CD4-positive, alpha-beta memory T cell (primary cell): ENCODE measurements around the gene PIGR. TPM values are rescaled to one million over a fixed set of nuclear protein-coding genes. Genes with fewer than 3 reads are reported as not detected.

Source experiments
- CTCF ChIA-PET: fragments of 350-600 bp; sonication (Branson Sonifier 250); formaldehyde crosslinking; loops from one replicate; lab custom pipeline; 2021; ENCODE audit warnings: inconsistent platforms; ENCODE audit not compliant: partially characterized antibody; lab: Charles Lee
- POLR2A ChIA-PET: fragments of 350-600 bp; sonication (Branson Sonifier 250); formaldehyde crosslinking; loops from one replicate; lab custom pipeline; 2021; ENCODE audit not compliant: partially characterized antibody; lab: Charles Lee
- DNase-seq, 5 donors: peaks; one replicate each; pipeline versions ENCODE4 v3.0.0 to v3.0.0-alpha.2; 2020 to 2022; ENCODE audit warnings: mixed read lengths in 1 of 5
- H3K27ac ChIP-seq: one replicate; pipeline ENCODE4 v1.7.0; 2013; ENCODE audit warnings: low read depth, low read length
- H3K27me3 ChIP-seq: 2 replicates; pipeline ENCODE4 v1.7.0; 2013; ENCODE audit warnings: mild to moderate bottlenecking, low read length, moderate library complexity; ENCODE audit not compliant: insufficient read depth
- H3K36me3 ChIP-seq: 2 replicates; pipeline ENCODE4 v1.7.0; 2013; ENCODE audit warnings: mild to moderate bottlenecking, low read length, moderate library complexity; ENCODE audit not compliant: insufficient read depth
- H3K4me1 ChIP-seq: 2 replicates; pipeline ENCODE4 v1.7.0; 2013; ENCODE audit warnings: mild to moderate bottlenecking, low read length, moderate library complexity; ENCODE audit not compliant: insufficient read depth
- H3K4me3 ChIP-seq, 2 donors: one replicate each; pipeline ENCODE4 v1.7.0; 2013; ENCODE audit warnings: low read length in 2 of 2, mild to moderate bottlenecking in 1 of 2
- H3K9me3 ChIP-seq, 2 donors: one replicate each; pipeline ENCODE4 v1.7.0; 2013; ENCODE audit warnings: low read length in 2 of 2, control low read depth in 1 of 2; ENCODE audit not compliant: control insufficient read depth in 1 of 2
- H3K27ac Mint-ChIP-seq, 7 donors: one replicate each; pipeline ENCODE4 v1.8.0; 2020 to 2021; ENCODE audit warnings: mixed read lengths in 7 of 7, mild to moderate bottlenecking in 6 of 7, inconsistent platforms in 3 of 7, moderate library complexity in 3 of 7
- H3K27me3 Mint-ChIP-seq, 2 donors: one replicate each; pipeline ENCODE4 v1.8.0; 2020 to 2021; ENCODE audit warnings: mixed read lengths in 2 of 2
- H3K36me3 Mint-ChIP-seq, 2 donors: one replicate each; pipeline ENCODE4 v1.8.0; 2020 to 2021; ENCODE audit warnings: mixed read lengths in 2 of 2, inconsistent platforms in 1 of 2, mild to moderate bottlenecking in 1 of 2
- H3K4me1 Mint-ChIP-seq, 4 donors: one replicate each; pipeline ENCODE4 v1.8.0; 2020 to 2021; ENCODE audit warnings: mixed read lengths in 4 of 4, mild to moderate bottlenecking in 1 of 4
- H3K4me3 Mint-ChIP-seq, 8 donors: one replicate each; pipeline ENCODE4 v1.8.0; 2020 to 2021; ENCODE audit warnings: mixed read lengths in 8 of 8, mild to moderate bottlenecking in 7 of 8, moderate library complexity in 6 of 8, inconsistent platforms in 3 of 8
- H3K9me3 Mint-ChIP-seq, 8 donors: one replicate each; pipeline ENCODE4 v1.8.0; 2020 to 2021; ENCODE audit warnings: mixed read lengths in 8 of 8, mild to moderate bottlenecking in 5 of 8, inconsistent platforms in 3 of 8, moderate library complexity in 1 of 8
- intact Hi-C: fragments of 100-400 bp; cut with micrococcal nuclease; formaldehyde crosslinking; loops from one replicate; pipeline ENCODE4 v1.15.1; 2023
- polyA plus RNA-seq, 2 donors: library from polyadenylated mRNA; unstranded; fragments of 300-500 nt; fragmentation: Illumina TruSeq; gene quantifications; one replicate each; pipeline ENCODE4 v1.2.3, GENCODE V29; 2021
- total RNA-seq, 2 experiments: library from RNA; stranded (reverse); gene quantifications; one replicate each; pipeline ENCODE4 v1.2.3, GENCODE V29; 2021

The PIGR gene
- total and polyA plus RNA-seq, 4 experiments from 2014 or later = not detected

DNA sequence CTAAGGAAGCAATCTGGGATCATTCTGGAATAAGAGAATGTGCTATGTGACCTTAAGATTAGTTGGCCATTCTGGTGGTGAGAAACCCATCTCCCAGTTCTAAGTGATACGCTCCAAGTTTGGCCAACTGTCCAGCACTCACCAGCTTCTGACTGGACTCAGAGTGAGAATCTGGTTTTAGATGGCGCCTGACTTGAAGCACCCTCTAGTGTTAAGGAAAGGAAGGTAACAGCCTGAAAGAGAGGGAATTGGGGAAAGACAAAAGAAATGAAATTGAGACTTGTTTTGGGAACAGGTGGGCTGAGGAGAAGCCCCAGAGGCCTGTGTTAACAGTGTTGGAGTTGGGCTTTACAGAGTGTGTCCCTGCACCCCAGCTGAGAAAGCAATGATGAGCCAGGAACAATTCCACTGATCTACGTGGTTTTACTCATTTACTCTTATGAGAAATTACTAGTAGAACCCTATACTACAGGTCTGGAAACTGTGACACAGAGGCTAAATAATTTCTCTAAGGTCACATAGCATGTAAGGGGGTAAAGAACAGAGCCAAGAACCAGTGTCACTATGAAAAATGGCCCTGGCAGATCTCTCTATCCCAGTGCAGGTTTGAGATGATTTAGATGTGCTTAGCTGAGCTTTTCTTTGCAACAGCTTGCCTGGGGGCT lies 33.2 kb upstream of the PIGR start:
- no peak overlapping the region for H3K4me3 ChIP-seq
- DNase-seq = no peak
- H3K27me3 Mint-ChIP-seq = peaks cover 5 to 7% of the 10 kb centered on the region in 2 donors
- CTCF ChIA-PET = interaction anchor here (0.7 to 9.3 kb wide), 12 partner anchors 13 to 352 kb away, joined by 3 to 96 read pairs (median 8); partner anchors contain the start of genes DYRK3 and IL20
- POLR2A ChIA-PET = interaction anchor here (1.4 kb wide), 1 partner anchor 170 kb away, joined by 4 read pairs; no protein-coding TSS in a partner anchor
- H3K4me3 Mint-ChIP-seq = no peak overlapping the region
- H3K9me3 Mint-ChIP-seq = peaks cover 0 to 2% (median 0%) of the 10 kb centered on the region in 8 donors
- no peaks in the 10 kb centered on the region for H3K4me1 ChIP-seq
- no peaks in the 10 kb centered on the region for H3K36me3 ChIP-seq
- H3K27ac Mint-ChIP-seq = no peak overlapping the region
- no peaks in the 10 kb centered on the region for H3K27me3 ChIP-seq
- H3K4me1 Mint-ChIP-seq = no peaks in the 10 kb centered on the region
- H3K36me3 Mint-ChIP-seq = no peaks in the 10 kb centered on the region
- H3K27ac ChIP-seq = no peak overlapping the region
- intact Hi-C loops = loop anchor here (5.0 to 10.0 kb wide), 2 partner anchors 47 to 515 kb away; no protein-coding TSS in a partner anchor
- H3K9me3 ChIP-seq = no peaks in the 10 kb centered on the region

DNA sequence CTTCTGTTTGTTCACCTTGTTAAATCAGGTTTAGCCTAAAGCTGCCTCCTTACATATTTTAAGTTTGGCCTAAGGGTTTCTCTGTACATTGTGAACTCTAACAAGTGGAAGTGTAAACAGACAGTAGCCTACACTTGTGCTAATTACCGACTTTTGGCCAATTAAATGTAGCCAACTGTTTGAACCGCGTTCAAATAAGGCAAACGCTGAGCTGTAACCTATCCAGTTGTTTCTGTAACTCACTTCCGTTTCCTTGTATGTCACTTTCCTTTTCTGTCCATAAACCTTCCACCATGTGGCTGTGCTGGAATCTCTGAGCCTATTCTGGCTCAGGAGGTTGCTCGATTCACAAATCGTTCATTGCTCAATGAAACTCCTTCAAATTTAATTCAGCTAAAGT lies 32.0 kb upstream of the PIGR start:
- intact Hi-C loops = no loop called here
- Histone ChIP-seq H3K9me3 (no peaks in the 10 kb centered on the region), H3K27ac (no peak overlapping the region), H3K36me3 (no peaks in the 10 kb centered on the region), H3K4me1 (no peaks in the 10 kb centered on the region), H3K27me3 (no peaks in the 10 kb centered on the region), H3K4me3 (no peak overlapping the region)
- ChIA-PET CTCF (interaction anchor here (1.4 to 9.3 kb wide), 3 partner anchors 44 to 244 kb away, joined by 4 to 96 read pairs (median 9); no protein-coding TSS in a partner anchor), POLR2A (interaction anchor here (0.9 kb wide), 1 partner anchor 9 kb away, joined by 3 read pairs; no protein-coding TSS in a partner anchor)
- Mint-ChIP-seq H3K4me1 (no peaks in the 10 kb centered on the region), H3K27me3 (peaks cover 3 to 4% of the 10 kb centered on the region in 2 donors), H3K4me3 (no peak overlapping the region), H3K9me3 (peaks cover 0 to 2% (median 0%) of the 10 kb centered on the region in 8 donors), H3K27ac (no peak overlapping the region), H3K36me3 (no peaks in the 10 kb centered on the region)
- no peak for DNase-seq

DNA sequence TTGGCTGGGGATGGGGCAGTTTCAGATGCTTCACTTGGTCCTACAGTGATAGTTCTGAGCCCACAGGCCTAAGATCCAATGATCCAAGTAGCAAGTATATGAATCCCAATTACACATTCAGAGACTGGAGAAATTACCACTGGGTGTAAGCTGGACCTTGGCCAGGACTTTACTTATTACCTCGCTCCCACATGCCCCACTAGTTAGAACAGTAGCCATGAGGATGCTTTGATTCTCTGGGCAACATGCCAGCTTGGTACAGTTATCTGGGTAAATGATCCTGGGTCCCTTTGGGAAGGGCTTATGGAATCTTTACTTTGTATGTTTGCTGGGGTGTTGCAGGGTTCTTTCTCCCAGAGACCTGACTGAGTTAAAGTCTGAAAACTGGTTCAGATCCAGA lies 29.0 kb upstream of the PIGR start:
- intact Hi-C loops = no loop called here
- POLR2A ChIA-PET = no interaction called here
- H3K4me1 ChIP-seq = no peaks in the 10 kb centered on the region

DNA sequence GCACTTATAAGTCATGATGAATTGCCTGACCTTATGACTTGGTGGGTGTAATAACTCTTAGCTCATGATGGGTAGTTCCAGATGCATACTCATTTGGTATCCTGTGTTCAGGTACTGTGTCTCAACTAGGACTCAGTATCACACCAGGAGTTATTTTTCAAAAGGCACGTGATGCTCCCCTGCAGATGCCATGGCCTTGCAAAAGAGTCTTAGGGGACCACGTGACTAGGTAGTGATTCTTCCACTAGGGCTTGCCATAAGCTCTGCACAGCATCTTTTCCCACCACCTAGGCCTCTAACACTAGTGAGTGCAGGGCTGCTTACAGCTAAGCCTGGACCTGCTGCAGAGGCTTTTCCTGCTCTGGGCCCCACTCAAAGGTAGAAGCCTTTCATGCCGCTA lies 27.9 kb upstream of the PIGR start:
- Histone ChIP-seq H3K36me3 (no peaks in the 10 kb centered on the region), H3K9me3 (no peaks in the 10 kb centered on the region), H3K27ac (no peak overlapping the region), H3K27me3 (no peaks in the 10 kb centered on the region), H3K4me1 (no peaks in the 10 kb centered on the region), H3K4me3 (no peak overlapping the region)
- H3K27me3 Mint-ChIP-seq = peaks cover 4 to 6% of the 10 kb centered on the region in 2 donors
- H3K27ac Mint-ChIP-seq = no peak overlapping the region
- no peaks in the 10 kb centered on the region for H3K9me3 Mint-ChIP-seq
- ChIA-PET CTCF (interaction anchor here (1.0 to 5.3 kb wide), 3 partner anchors 8 to 247 kb away, joined by 5 to 36 read pairs (median 18); no protein-coding TSS in a partner anchor), POLR2A (no interaction called here)
- no peak for DNase-seq
- no peak overlapping the region for H3K4me3 Mint-ChIP-seq
- no peaks in the 10 kb centered on the region for H3K4me1 Mint-ChIP-seq
- intact Hi-C loops = no loop called here
- H3K36me3 Mint-ChIP-seq = no peaks in the 10 kb centered on the region

More for the DNA sequence above, 29.0 kb upstream of the PIGR start:
- peak overlapping the region in 1 of 7 donors; percentile 7 for H3K27ac Mint-ChIP-seq
- peaks cover 4 to 6% of the 10 kb centered on the region in 2 donors for H3K27me3 Mint-ChIP-seq
- H3K4me3 Mint-ChIP-seq = no peak overlapping the region
- no peaks in the 10 kb centered on the region for H3K9me3 Mint-ChIP-seq
- no peaks in the 10 kb centered on the region for H3K36me3 ChIP-seq
- no peaks in the 10 kb centered on the region for H3K9me3 ChIP-seq
- H3K4me3 ChIP-seq = no peak overlapping the region
- CTCF ChIA-PET = interaction anchor here (1.0 to 9.3 kb wide), 3 partner anchors 41 to 344 kb away, joined by 3 to 96 read pairs (median 3); no protein-coding TSS in a partner anchor
- H3K36me3 Mint-ChIP-seq = no peaks in the 10 kb centered on the region
- H3K4me1 Mint-ChIP-seq = no peaks in the 10 kb centered on the region
- DNase-seq = no peak
- H3K27ac ChIP-seq = no peak overlapping the region
- no peaks in the 10 kb centered on the region for H3K27me3 ChIP-seq

DNA sequence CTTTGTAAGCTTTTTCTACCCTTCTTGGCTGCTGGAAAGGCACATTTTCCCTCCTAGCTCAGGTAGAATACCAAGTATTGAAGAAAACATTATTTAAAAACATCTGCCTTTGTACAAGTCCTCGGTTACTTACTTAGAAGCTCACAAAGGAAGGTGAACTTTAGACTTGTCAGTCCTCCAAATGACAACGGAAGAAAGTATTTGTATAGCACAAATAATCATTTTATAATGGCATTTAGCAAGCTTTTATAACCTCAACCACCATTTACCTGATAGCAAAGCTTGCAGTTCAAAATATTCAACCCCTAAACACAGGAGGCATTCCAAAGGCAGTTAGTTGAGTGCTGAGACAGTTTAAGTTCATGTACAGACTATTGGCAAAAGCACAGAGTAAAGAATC lies 26.5 kb upstream of the PIGR start:
- peaks cover 1 to 8% (median 5%) of the 10 kb centered on the region in 4 donors for H3K4me1 Mint-ChIP-seq
- Histone ChIP-seq H3K4me3 (no peak overlapping the region), H3K27me3 (no peaks in the 10 kb centered on the region), H3K36me3 (no peaks in the 10 kb centered on the region), H3K9me3 (no peaks in the 10 kb centered on the region), H3K27ac (no peak overlapping the region), H3K4me1 (peaks cover 3% of the 10 kb centered on the region)
- H3K4me3 Mint-ChIP-seq = no peak overlapping the region
- intact Hi-C loops = no loop called here
- H3K27ac Mint-ChIP-seq = no peak overlapping the region
- CTCF ChIA-PET = interaction anchor here (0.9 to 5.3 kb wide), 6 partner anchors 9 to 248 kb away, joined by 3 to 36 read pairs (median 4); partner anchors contain the start of genes IL20 and PIGR
- POLR2A ChIA-PET = interaction anchor here (0.7 to 1.2 kb wide), 2 partner anchors 10 to 63 kb away, joined by 3 to 5 read pairs; no protein-coding TSS in a partner anchor
- no peak for DNase-seq
- peaks cover 2 to 6% of the 10 kb centered on the region in 2 donors for H3K27me3 Mint-ChIP-seq
- H3K36me3 Mint-ChIP-seq = no peaks in the 10 kb centered on the region
- H3K9me3 Mint-ChIP-seq = no peaks in the 10 kb centered on the region

- ChIA-PET POLR2A (no interaction called here), CTCF (interaction anchor here (1.0 to 5.3 kb wide), 6 partner anchors 9 to 236 kb away, joined by 3 to 36 read pairs (median 4); partner anchors contain the start of gene IL20)
- peaks cover 12 to 19% (median 16%) of the 10 kb centered on the region in 4 donors for H3K4me1 Mint-ChIP-seq
Observed at GRCh38 chr1:206971029-206971655, 24.9 kb upstream of the PIGR start.

DNA sequence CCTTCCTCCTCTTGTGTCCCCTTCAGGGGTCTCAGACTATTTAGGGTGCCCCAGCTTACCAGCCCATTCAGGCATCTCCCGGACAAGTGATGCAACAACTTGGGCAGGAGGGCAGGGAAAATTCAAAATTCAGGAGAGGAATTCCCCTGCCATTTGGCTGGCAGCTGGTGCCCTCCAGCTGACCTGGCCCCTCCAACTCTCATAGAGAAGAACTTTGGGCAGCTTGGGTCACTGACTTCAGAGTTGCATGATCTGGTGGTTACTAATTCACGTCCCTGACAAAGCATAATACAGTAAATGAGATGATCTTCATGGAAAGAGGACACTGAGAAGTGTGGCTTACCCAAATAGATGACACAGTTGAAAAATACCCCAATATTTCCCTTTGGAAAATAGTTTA lies 24.2 kb upstream of the PIGR start, which contains the start of gene FCAMR:
TSS of gene FCAMR (minus strand) at position 15 of the 400 bp plus-strand sequence. CDS start 335 bp downstream, outside the sequence.
- CTCF ChIA-PET = interaction anchor here (1.1 to 5.3 kb wide), 4 partner anchors 8 to 80 kb away, joined by 3 to 36 read pairs (median 6); no protein-coding TSS in a partner anchor
- no peak within 1 kb of the TSS for H3K27ac Mint-ChIP-seq

More at GRCh38 chr1:206971029-206971655, 24.9 kb upstream of the PIGR start:
- Histone ChIP-seq H3K36me3 (no peaks in the 10 kb centered on the region), H3K9me3 (no peaks in the 10 kb centered on the region), H3K4me1 (peaks cover 13% of the 10 kb centered on the region), H3K4me3 (no peak overlapping the region), H3K27me3 (no peaks in the 10 kb centered on the region), H3K27ac (no peak overlapping the region)
- Mint-ChIP-seq H3K4me3 (no peak overlapping the region), H3K36me3 (no peaks in the 10 kb centered on the region), H3K27me3 (peaks cover 2 to 6% of the 10 kb centered on the region in 2 donors), H3K27ac (no peak overlapping the region), H3K9me3 (no peaks in the 10 kb centered on the region)
- DNase-seq = no peak
- intact Hi-C loops = no loop called here

More for the DNA sequence above, 24.2 kb upstream of the PIGR start, which contains the start of gene FCAMR:
- H3K27me3 Mint-ChIP-seq = peaks cover 2 to 6% of the 10 kb centered on the region in 2 donors
- H3K4me3 Mint-ChIP-seq = no peak within 1 kb of the TSS
- no peaks in the 10 kb centered on the region for H3K9me3 Mint-ChIP-seq
- Histone ChIP-seq H3K9me3 (no peaks in the 10 kb centered on the region), H3K4me3 (no peak within 1 kb of the TSS), H3K27me3 (no peaks in the 10 kb centered on the region), H3K27ac (no peak within 1 kb of the TSS), H3K36me3 (no peaks in the 10 kb centered on the region), H3K4me1 (peaks cover 13% of the 10 kb centered on the region)
- peaks cover 12 to 19% (median 16%) of the 10 kb centered on the region in 4 donors for H3K4me1 Mint-ChIP-seq
- intact Hi-C loops = no loop called here
- DNase-seq = no peak
- no peaks in the 10 kb centered on the region for H3K36me3 Mint-ChIP-seq
- POLR2A ChIA-PET = no interaction called here
